HEK293 (cell line): ENCODE data around the gene CLDN15.

Source experiments
- KLF10 ChIP-seq: fragments of 450-650 bp; IDR thresholded peaks from 2 replicates; pipeline ENCODE4 v1.5.1; 2018; ENCODE audit warnings: missing biosample characterization, mild to moderate bottlenecking, missing genetic modification characterization
- YY1 ChIP-seq: fragments of 450-650 bp; formaldehyde crosslinking; IDR thresholded peaks from 2 replicates; pipeline ENCODE4 v1.5.1; 2018; ENCODE audit warnings: missing biosample characterization, missing genetic modification characterization
- ZEB2 ChIP-seq: fragments of 450-650 bp; formaldehyde crosslinking; IDR thresholded peaks from 2 replicates; pipeline ENCODE4 v1.5.1; 2016; ENCODE audit warnings: missing biosample characterization, missing genetic modification characterization
- ZNF19 ChIP-seq: fragments of 450-650 bp; formaldehyde crosslinking; IDR thresholded peaks from 2 replicates; pipeline ENCODE4; 2016; ENCODE audit warnings: missing biosample characterization, missing genetic modification characterization, low read depth
- ZNF423 ChIP-seq: fragments of 450-650 bp; formaldehyde crosslinking; IDR thresholded peaks from 2 replicates; pipeline ENCODE4 v1.5.1; 2016; ENCODE audit warnings: missing biosample characterization, missing genetic modification characterization
- ZNF48 ChIP-seq: fragments of 450-650 bp; formaldehyde crosslinking; IDR thresholded peaks from 2 replicates; pipeline ENCODE4 v1.5.1; 2016; ENCODE audit warnings: missing biosample characterization, missing genetic modification characterization
- ZNF510 ChIP-seq: fragments of 450-650 bp; formaldehyde crosslinking; IDR thresholded peaks from 2 replicates; pipeline ENCODE4 v1.5.1; 2018; ENCODE audit warnings: mild to moderate bottlenecking, missing genetic modification characterization, missing biosample characterization; ENCODE audit not compliant: insufficient replicate concordance
- ZNF560 ChIP-seq: fragments of 450-650 bp; formaldehyde crosslinking; IDR thresholded peaks from 2 replicates; pipeline ENCODE4 v1.5.1; 2017; ENCODE audit warnings: missing biosample characterization, missing genetic modification characterization, borderline replicate concordance
- TF ChIP-seq, protein P1 (sequence below): fragments of 450-650 bp; formaldehyde crosslinking; IDR thresholded peaks from 2 replicates; pipeline ENCODE4 v1.5.1; 2016; ENCODE audit warnings: missing biosample characterization, missing genetic modification characterization

DNA sequence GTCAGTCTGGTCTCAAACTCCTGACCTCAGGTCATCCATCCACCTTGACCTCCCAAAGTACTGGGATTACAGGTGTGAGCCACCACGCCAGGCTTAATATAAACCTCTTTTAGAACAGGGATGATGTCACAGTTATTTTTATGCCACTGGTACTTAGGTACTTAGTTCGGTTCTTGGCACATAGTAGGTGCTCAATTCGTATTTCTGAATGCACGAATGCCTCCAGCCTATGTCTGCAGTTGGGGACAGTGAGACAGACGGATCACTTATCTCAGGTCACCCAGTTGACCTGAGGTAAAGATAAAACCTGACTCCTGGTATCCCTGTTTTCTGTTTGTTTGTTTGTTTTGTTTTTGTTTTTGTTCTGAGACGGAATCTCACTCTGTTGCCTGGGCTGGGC lies 51.4 kb downstream of the CLDN15 start:
- no peak for TF ChIP-seq KLF10 (tag by site-specific recombination)
- TF ChIP-seq ZNF48 (tag by site-specific recombination) = no peak
- no peak for TF ChIP-seq ZNF423 (tag by site-specific recombination)
- TF ChIP-seq, protein P1, sequence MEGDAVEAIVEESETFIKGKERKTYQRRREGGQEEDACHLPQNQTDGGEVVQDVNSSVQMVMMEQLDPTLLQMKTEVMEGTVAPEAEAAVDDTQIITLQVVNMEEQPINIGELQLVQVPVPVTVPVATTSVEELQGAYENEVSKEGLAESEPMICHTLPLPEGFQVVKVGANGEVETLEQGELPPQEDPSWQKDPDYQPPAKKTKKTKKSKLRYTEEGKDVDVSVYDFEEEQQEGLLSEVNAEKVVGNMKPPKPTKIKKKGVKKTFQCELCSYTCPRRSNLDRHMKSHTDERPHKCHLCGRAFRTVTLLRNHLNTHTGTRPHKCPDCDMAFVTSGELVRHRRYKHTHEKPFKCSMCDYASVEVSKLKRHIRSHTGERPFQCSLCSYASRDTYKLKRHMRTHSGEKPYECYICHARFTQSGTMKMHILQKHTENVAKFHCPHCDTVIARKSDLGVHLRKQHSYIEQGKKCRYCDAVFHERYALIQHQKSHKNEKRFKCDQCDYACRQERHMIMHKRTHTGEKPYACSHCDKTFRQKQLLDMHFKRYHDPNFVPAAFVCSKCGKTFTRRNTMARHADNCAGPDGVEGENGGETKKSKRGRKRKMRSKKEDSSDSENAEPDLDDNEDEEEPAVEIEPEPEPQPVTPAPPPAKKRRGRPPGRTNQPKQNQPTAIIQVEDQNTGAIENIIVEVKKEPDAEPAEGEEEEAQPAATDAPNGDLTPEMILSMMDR = no peak
- TF ChIP-seq ZNF510 (tag by site-specific recombination) = no peak
- TF ChIP-seq ZEB2 (tag by site-specific recombination) = no peak
- TF ChIP-seq ZNF560 (tag by site-specific recombination) = no peak
- no peak for TF ChIP-seq YY1
- TF ChIP-seq ZNF19 (tag by site-specific recombination) = no peak
